GM12878 (cell line): ENCODE results near the gene RSPO3.

Experiments
- CTCF ChIP-seq, 3 experiments: IDR thresholded peaks in 2 of 3; conservative IDR thresholded peaks in 1 of 3; 2 replicates each; pipeline ENCODE4 v1.5.1; 2011; ENCODE audit warnings: low read depth in 3 of 3, low read length in 3 of 3, mild to moderate bottlenecking in 3 of 3, control low read depth in 2 of 3, moderate library complexity in 2 of 3, inconsistent platforms in 1 of 3, mixed read lengths in 1 of 3; ENCODE audit not compliant: control insufficient read depth in 2 of 3, insufficient read depth in 1 of 3; ENCODE audit errors: extremely low read depth in 1 of 3
- ESRRA ChIP-seq: IDR thresholded peaks from 2 replicates; pipeline ENCODE4 v1.6.1; 2012; ENCODE audit warnings: mild to moderate bottlenecking, low read length, improper control_type of control experiment
- EZH2 ChIP-seq: IDR thresholded peaks from 2 replicates; pipeline ENCODE4 v1.6.1; 2012; ENCODE audit warnings: low read depth, mild to moderate bottlenecking, control low read depth, inconsistent platforms, low read length, borderline replicate concordance; ENCODE audit not compliant: control insufficient read depth
- FOXM1 ChIP-seq: IDR thresholded peaks from 2 replicates; pipeline ENCODE4 v1.6.1; 2012; ENCODE audit warnings: low read depth, mild to moderate bottlenecking, inconsistent platforms, low read length, moderate library complexity
- MYC ChIP-seq: IDR thresholded peaks from 2 replicates; pipeline ENCODE4 v1.6.1; 2011; ENCODE audit warnings: mild to moderate bottlenecking, low read length, moderate library complexity, inconsistent platforms; ENCODE audit not compliant: insufficient read depth, insufficient replicate concordance, insufficient read length, severe bottlenecking
- NFIC ChIP-seq: IDR thresholded peaks from 2 replicates; pipeline ENCODE4 v1.6.1; 2012; ENCODE audit warnings: low read depth, mild to moderate bottlenecking, inconsistent platforms, low read length, moderate library complexity
- NR2F1 ChIP-seq: fragments of 450-650 bp; conservative IDR thresholded peaks from 2 replicates; pipeline ENCODE4 v1.6.1; 2017; ENCODE audit warnings: mild to moderate bottlenecking
- POLR2AphosphoS5 ChIP-seq: IDR thresholded peaks from 2 replicates; pipeline ENCODE4 v1.6.1; 2011; ENCODE audit warnings: mild to moderate bottlenecking, low read length, inconsistent platforms
- RAD21 ChIP-seq: IDR thresholded peaks from 2 replicates; pipeline ENCODE4 v1.6.1; 2011; ENCODE audit warnings: mild to moderate bottlenecking, low read depth, low read length, moderate library complexity; ENCODE audit not compliant: insufficient read depth
- RBBP5 ChIP-seq: fragments of 200-600 bp; sonication (generic); conservative IDR thresholded peaks from 2 replicates; pipeline ENCODE4 v1.6.1; 2016
- REST ChIP-seq: IDR thresholded peaks from 2 replicates; pipeline ENCODE4 v1.6.1; 2012; ENCODE audit warnings: mild to moderate bottlenecking, low read depth, low read length
- RFX5 ChIP-seq: IDR thresholded peaks from 2 replicates; pipeline ENCODE4 v1.6.1; 2011; ENCODE audit warnings: low read depth, low read length, improper control_type of control experiment
- TCF12 ChIP-seq: IDR thresholded peaks from 2 replicates; pipeline ENCODE4 v1.6.1; 2011; ENCODE audit warnings: low read depth, mild to moderate bottlenecking, low read length
- USF1 ChIP-seq: IDR thresholded peaks from 2 replicates; pipeline ENCODE4 v1.6.1; 2011; ENCODE audit warnings: borderline replicate concordance, low read depth, mild to moderate bottlenecking, moderate library complexity, mixed read lengths, low read length; ENCODE audit not compliant: insufficient read depth; ENCODE audit errors: extremely low read length

DNA sequence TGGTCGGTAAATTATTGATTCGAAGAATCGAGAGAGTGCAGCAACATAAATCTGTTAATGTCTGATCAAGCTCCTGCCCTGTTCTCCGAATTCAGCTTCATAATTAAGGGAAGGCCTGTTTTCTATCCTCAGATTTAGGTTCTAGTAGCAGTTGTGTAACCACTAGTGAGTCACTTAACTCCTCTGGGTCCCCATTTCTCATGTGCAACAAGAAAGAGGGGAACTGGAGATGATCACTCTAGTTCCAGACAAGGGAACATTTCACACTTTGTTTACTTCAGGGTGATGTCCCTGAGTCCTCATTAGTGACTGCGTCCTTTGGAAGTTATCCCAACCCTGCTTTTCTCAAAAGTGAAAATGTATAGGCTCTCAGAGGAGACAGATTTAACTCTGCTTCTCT, 80.1 kb downstream of the RSPO3 start:
- TF ChIP-seq NR2F1 (no peak), CTCF (IDR thresholded peaks at IDR 0.05 in 2 of 3, conservative IDR thresholded peaks at IDR 0.05 in 1 of 3; ENCODE audit: control insufficient read depth in 2 of 3, extremely low read depth in 1 of 3, insufficient read depth in 1 of 3, low read depth in 3 of 3, low read length in 3 of 3) (no peak), EZH2 (no peak), TCF12 (no peak), RBBP5 (no peak), FOXM1 (no peak), ESRRA (no peak), USF1 (no peak), MYC (no peak), RFX5 (no peak), RAD21 (no peak), NFIC (no peak), POLR2AphosphoS5 (no peak), REST (no peak)
